ENCODE measurements around the gene GABBR2. TPM values are rescaled to one million over a fixed set of nuclear protein-coding genes. Genes with fewer than 3 reads are reported as not detected.

GABBR2 gene
- polyA plus RNA-seq, 1 donor (not counting 4 experiments of a cell fraction or from before 2014, with no cell fraction given) = 0.01 TPM

GRCh38 chr9:98575379-98576346 lies 133.1 kb downstream of the GABBR2 start:
- no peak overlapping the region for H2AFZ ChIP-seq (ENCODE audit: control insufficient read depth, low read length)
- dilution Hi-C loops (cut with MboI; ENCODE audit: extremely low pct_ligation_motif_present, low sequenced_read_pairs) = no loop called here

GRCh38 chr9:98573749-98574278 lies 134.9 kb downstream of the GABBR2 start:
- Histone ChIP-seq H2AFZ (ENCODE audit: control insufficient read depth, low read length) (no peak overlapping the region), H3K27me3 (ENCODE audit: control insufficient read depth, extremely low read depth, insufficient read depth, low read length) (peaks cover 21% of the 10 kb centered on the region), H3K4me1 (ENCODE audit: control insufficient read depth, extremely low read depth, insufficient read depth, low read length) (no peaks in the 10 kb centered on the region), H3K9me3 (ENCODE audit: control insufficient read depth, low read depth, low read length) (no peaks in the 10 kb centered on the region), H3K27ac (ENCODE audit: control insufficient read depth, insufficient read depth, low read length) (no peak overlapping the region), H3K9me1 (ENCODE audit: control insufficient read depth, extremely low read depth, insufficient read depth, low read length) (no peaks in the 10 kb centered on the region), H3K36me3 (ENCODE audit: control insufficient read depth in 2 of 2, extremely low read depth in 1 of 2, insufficient read depth in 2 of 2, low read length in 2 of 2) (no peaks in the 10 kb centered on the region), H3K79me2 (ENCODE audit: control insufficient read depth, insufficient read depth, low read length) (no peaks in the 10 kb centered on the region), H4K20me1 (ENCODE audit: control insufficient read depth, extremely low read depth, insufficient read depth, low read length) (no peaks in the 10 kb centered on the region), H3K9ac (ENCODE audit: control insufficient read depth, extremely low read depth, insufficient read depth, low read length) (no peak overlapping the region), H3K4me3 (ENCODE audit: control insufficient read depth in 2 of 3, extremely low read depth in 1 of 3, insufficient read depth in 2 of 3, low read depth in 1 of 3, low read length in 3 of 3) (no peak overlapping the region), H3K4me2 (ENCODE audit: control insufficient read depth, extremely low read depth, insufficient read depth, low read depth, low read length) (no peak overlapping the region)
- dilution Hi-C loops (cut with MboI; ENCODE audit: extremely low pct_ligation_motif_present, low sequenced_read_pairs) = no loop called here
- no peak for DNase-seq (ENCODE audit: low read depth, low spot score)
- TF ChIP-seq, protein P1, sequence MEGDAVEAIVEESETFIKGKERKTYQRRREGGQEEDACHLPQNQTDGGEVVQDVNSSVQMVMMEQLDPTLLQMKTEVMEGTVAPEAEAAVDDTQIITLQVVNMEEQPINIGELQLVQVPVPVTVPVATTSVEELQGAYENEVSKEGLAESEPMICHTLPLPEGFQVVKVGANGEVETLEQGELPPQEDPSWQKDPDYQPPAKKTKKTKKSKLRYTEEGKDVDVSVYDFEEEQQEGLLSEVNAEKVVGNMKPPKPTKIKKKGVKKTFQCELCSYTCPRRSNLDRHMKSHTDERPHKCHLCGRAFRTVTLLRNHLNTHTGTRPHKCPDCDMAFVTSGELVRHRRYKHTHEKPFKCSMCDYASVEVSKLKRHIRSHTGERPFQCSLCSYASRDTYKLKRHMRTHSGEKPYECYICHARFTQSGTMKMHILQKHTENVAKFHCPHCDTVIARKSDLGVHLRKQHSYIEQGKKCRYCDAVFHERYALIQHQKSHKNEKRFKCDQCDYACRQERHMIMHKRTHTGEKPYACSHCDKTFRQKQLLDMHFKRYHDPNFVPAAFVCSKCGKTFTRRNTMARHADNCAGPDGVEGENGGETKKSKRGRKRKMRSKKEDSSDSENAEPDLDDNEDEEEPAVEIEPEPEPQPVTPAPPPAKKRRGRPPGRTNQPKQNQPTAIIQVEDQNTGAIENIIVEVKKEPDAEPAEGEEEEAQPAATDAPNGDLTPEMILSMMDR (optimal IDR thresholded peaks at IDR 0.05 in 1 of 3, IDR thresholded peaks at IDR 0.05 in 1 of 3, conservative IDR thresholded peaks at IDR 0.05 in 1 of 3; ENCODE audit: extremely low read depth in 1 of 3, insufficient read depth in 2 of 3, low read length in 3 of 3) = no peak
- no peak for TF ChIP-seq EZH2 (IDR thresholded peaks at IDR 0.05; ENCODE audit: low read length)
- no peak for FAIRE-seq

More at GRCh38 chr9:98575379-98576346, 133.1 kb downstream of the GABBR2 start:
- H3K9ac ChIP-seq (ENCODE audit: control insufficient read depth, extremely low read depth, insufficient read depth, low read length) = no peak overlapping the region
- H3K4me2 ChIP-seq (ENCODE audit: control insufficient read depth, extremely low read depth, insufficient read depth, low read depth, low read length) = no peak overlapping the region
- H3K4me1 ChIP-seq (ENCODE audit: control insufficient read depth, extremely low read depth, insufficient read depth, low read length) = no peaks in the 10 kb centered on the region
- peaks cover 27% of the 10 kb centered on the region for H3K27me3 ChIP-seq (ENCODE audit: control insufficient read depth, extremely low read depth, insufficient read depth, low read length)
- H3K27ac ChIP-seq (ENCODE audit: control insufficient read depth, insufficient read depth, low read length) = no peak overlapping the region
- H3K9me1 ChIP-seq (ENCODE audit: control insufficient read depth, extremely low read depth, insufficient read depth, low read length) = no peaks in the 10 kb centered on the region
- H3K36me3 ChIP-seq (ENCODE audit: control insufficient read depth in 2 of 2, extremely low read depth in 1 of 2, insufficient read depth in 2 of 2, low read length in 2 of 2) = no peaks in the 10 kb centered on the region
- FAIRE-seq (no peak), DNase-seq (ENCODE audit: low read depth, low spot score) (no peak)
- TF ChIP-seq EZH2 (IDR thresholded peaks at IDR 0.05; ENCODE audit: low read length) = no peak
- TF ChIP-seq, protein P1 (optimal IDR thresholded peaks at IDR 0.05 in 1 of 3, IDR thresholded peaks at IDR 0.05 in 1 of 3, conservative IDR thresholded peaks at IDR 0.05 in 1 of 3; ENCODE audit: extremely low read depth in 1 of 3, insufficient read depth in 2 of 3, low read length in 3 of 3) = no peak
- H3K4me3 ChIP-seq (ENCODE audit: control insufficient read depth in 2 of 3, extremely low read depth in 1 of 3, insufficient read depth in 2 of 3, low read depth in 1 of 3, low read length in 3 of 3) = no peak overlapping the region
- H3K79me2 ChIP-seq (ENCODE audit: control insufficient read depth, insufficient read depth, low read length) = no peaks in the 10 kb centered on the region
- no peaks in the 10 kb centered on the region for H3K9me3 ChIP-seq (ENCODE audit: control insufficient read depth, low read depth, low read length)
- no peaks in the 10 kb centered on the region for H4K20me1 ChIP-seq (ENCODE audit: control insufficient read depth, extremely low read depth, insufficient read depth, low read length)
